ENCODE data around the gene RNASE4. TPM values are rescaled to one million over a fixed set of nuclear protein-coding genes. Genes with fewer than 3 reads are reported as not detected.
"Not testable (repeated sequence)": the region's sequence is repeated elsewhere in the genome, so short reads cannot be mapped to it uniquely, and the experiment has no call there.

RNASE4 gene
- polyA plus RNA-seq, 1 of the 3 experiments (the other 2 are of a cell fraction), result 11.6 TPM

GRCh38 chr14:20738292-20738691 is 53.9 kb downstream of the RNASE4 start:
- H3K27me3 ChIP-seq (ENCODE audit: insufficient read depth); H3K4me3 ChIP-seq (ENCODE audit: low read depth in 2 of 2, low read length in 1 of 2); CTCF ChIA-PET; H2AFZ ChIP-seq (ENCODE audit: low read depth); H3K4me1 ChIP-seq (ENCODE audit: control insufficient read depth in 1 of 2, insufficient read depth in 2 of 2, low read depth in 1 of 2, low read length in 1 of 2); POLR2A ChIA-PET; H3K9me3 ChIP-seq; H3K9ac ChIP-seq; H3K4me2 ChIP-seq; H4K20me1 ChIP-seq (ENCODE audit: insufficient read depth); H3K27ac ChIP-seq (ENCODE audit: low read depth in 2 of 2, low read length in 1 of 2); H3K9me2 ChIP-seq; DNase-seq; H3K79me2 ChIP-seq (ENCODE audit: insufficient read depth); H3F3A ChIP-seq (replicated peaks; ENCODE audit: insufficient read depth); H3K36me3 ChIP-seq (replicated peaks in 1 of 2; ENCODE audit: control insufficient read depth in 1 of 2, insufficient read depth in 2 of 2, low read length in 1 of 2): not testable (repeated sequence)
- 2% methylated on average over 7 of the region's 7 CpGs for WGBS (ENCODE audit: low lambda C conversion rate)

GRCh38 chr14:20742132-20742531 is 57.8 kb downstream of the RNASE4 start:
- Histone ChIP-seq H3K27ac (ENCODE audit: low read depth in 2 of 2, low read length in 1 of 2) (no peak overlapping the region), H3K9me2 (no peaks in the 10 kb centered on the region), H3K79me2 (ENCODE audit: insufficient read depth) (no peaks in the 10 kb centered on the region), H3K9ac (no peak overlapping the region), H3F3A (replicated peaks; ENCODE audit: insufficient read depth) (no peaks in the 10 kb centered on the region), H3K4me2 (no peak overlapping the region), H3K27me3 (ENCODE audit: insufficient read depth) (no peaks in the 10 kb centered on the region; the same call in 1 of the 2 replicates), H3K4me3 (ENCODE audit: low read depth in 2 of 2, low read length in 1 of 2) (no peak overlapping the region), H3K4me1 (ENCODE audit: control insufficient read depth in 1 of 2, insufficient read depth in 2 of 2, low read depth in 1 of 2, low read length in 1 of 2) (no peaks in the 10 kb centered on the region), H3K36me3 (replicated peaks in 1 of 2; ENCODE audit: control insufficient read depth in 1 of 2, insufficient read depth in 2 of 2, low read length in 1 of 2) (no peaks in the 10 kb centered on the region), H3K9me3 (no peaks in the 10 kb centered on the region), H2AFZ (ENCODE audit: low read depth) (no peak overlapping the region), H4K20me1 (ENCODE audit: insufficient read depth) (no peaks in the 10 kb centered on the region)
- WGBS (ENCODE audit: low lambda C conversion rate), result 17% methylated on average over 4 of the region's 4 CpGs
- DNase-seq, result no peak
- ChIA-PET CTCF (no interaction called here), POLR2A (no interaction called here)
- TF ChIP-seq, protein P1, sequence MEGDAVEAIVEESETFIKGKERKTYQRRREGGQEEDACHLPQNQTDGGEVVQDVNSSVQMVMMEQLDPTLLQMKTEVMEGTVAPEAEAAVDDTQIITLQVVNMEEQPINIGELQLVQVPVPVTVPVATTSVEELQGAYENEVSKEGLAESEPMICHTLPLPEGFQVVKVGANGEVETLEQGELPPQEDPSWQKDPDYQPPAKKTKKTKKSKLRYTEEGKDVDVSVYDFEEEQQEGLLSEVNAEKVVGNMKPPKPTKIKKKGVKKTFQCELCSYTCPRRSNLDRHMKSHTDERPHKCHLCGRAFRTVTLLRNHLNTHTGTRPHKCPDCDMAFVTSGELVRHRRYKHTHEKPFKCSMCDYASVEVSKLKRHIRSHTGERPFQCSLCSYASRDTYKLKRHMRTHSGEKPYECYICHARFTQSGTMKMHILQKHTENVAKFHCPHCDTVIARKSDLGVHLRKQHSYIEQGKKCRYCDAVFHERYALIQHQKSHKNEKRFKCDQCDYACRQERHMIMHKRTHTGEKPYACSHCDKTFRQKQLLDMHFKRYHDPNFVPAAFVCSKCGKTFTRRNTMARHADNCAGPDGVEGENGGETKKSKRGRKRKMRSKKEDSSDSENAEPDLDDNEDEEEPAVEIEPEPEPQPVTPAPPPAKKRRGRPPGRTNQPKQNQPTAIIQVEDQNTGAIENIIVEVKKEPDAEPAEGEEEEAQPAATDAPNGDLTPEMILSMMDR (IDR thresholded peaks at IDR 0.05), result no peak
- TF ChIP-seq FOSL2 (IDR thresholded peaks at IDR 0.05; ENCODE audit: borderline replicate concordance, low read depth) (no peak), MXI1 (IDR thresholded peaks at IDR 0.05; ENCODE audit: low read depth, low read length) (no peak), TAF1 (IDR thresholded peaks at IDR 0.05; ENCODE audit: borderline replicate concordance, low read depth, low read length) (no peak)

GRCh38 chr14:20743556-20743955 is 59.2 kb downstream of the RNASE4 start:
- 6% methylated on average over 2 of the region's 2 CpGs for WGBS (ENCODE audit: low lambda C conversion rate)
- H2AFZ ChIP-seq (ENCODE audit: low read depth), result no peak overlapping the region
- no peaks in the 10 kb centered on the region; the same call in 1 of the 2 replicates for H3K27me3 ChIP-seq (ENCODE audit: insufficient read depth)
- POLR2A ChIA-PET, result no interaction called here
- no peaks in the 10 kb centered on the region for H3K9me3 ChIP-seq
- CTCF ChIA-PET, result interaction anchor here (1.1 kb wide), 1 partner anchor 12 kb away, joined by 3 read pairs; no protein-coding TSS in a partner anchor
- no peak overlapping the region for H3K4me2 ChIP-seq
- H3K9me2 ChIP-seq, result no peaks in the 10 kb centered on the region
- H3K4me1 ChIP-seq (ENCODE audit: control insufficient read depth in 1 of 2, insufficient read depth in 2 of 2, low read depth in 1 of 2, low read length in 1 of 2), result no peaks in the 10 kb centered on the region
- H3K4me3 ChIP-seq (ENCODE audit: low read depth in 2 of 2, low read length in 1 of 2), result no peak overlapping the region
- DNase-seq, result no peak
- no peak overlapping the region for H3K27ac ChIP-seq (ENCODE audit: low read depth in 2 of 2, low read length in 1 of 2)
- no peak overlapping the region for H3K9ac ChIP-seq
- no peaks in the 10 kb centered on the region for H3K36me3 ChIP-seq (replicated peaks in 1 of 2; ENCODE audit: control insufficient read depth in 1 of 2, insufficient read depth in 2 of 2, low read length in 1 of 2)
- no peaks in the 10 kb centered on the region for H3F3A ChIP-seq (replicated peaks; ENCODE audit: insufficient read depth)
- no peaks in the 10 kb centered on the region for H3K79me2 ChIP-seq (ENCODE audit: insufficient read depth)
- H4K20me1 ChIP-seq (ENCODE audit: insufficient read depth), result no peaks in the 10 kb centered on the region
- TF ChIP-seq MEF2A (IDR thresholded peaks at IDR 0.05; ENCODE audit: borderline replicate concordance, low read depth), result no peak
- TF ChIP-seq RAD21 (IDR thresholded peaks at IDR 0.05; ENCODE audit: low read length), result no peak
- TF ChIP-seq JUND (IDR thresholded peaks at IDR 0.05), result no peak
- no peak for TF ChIP-seq NRF1 (IDR thresholded peaks at IDR 0.05; ENCODE audit: low read depth, low read length)
- TF ChIP-seq TAF1 (IDR thresholded peaks at IDR 0.05; ENCODE audit: borderline replicate concordance, low read depth, low read length), result no peak
- TF ChIP-seq POLR2AphosphoS5 (IDR thresholded peaks at IDR 0.05; ENCODE audit: low read depth, low read length), result no peak
- TF ChIP-seq ZBTB33 (IDR thresholded peaks at IDR 0.05; ENCODE audit: borderline replicate concordance, low read depth), result no peak
- no peak for TF ChIP-seq TEAD4 (IDR thresholded peaks at IDR 0.05; ENCODE audit: borderline replicate concordance, insufficient read depth)
- TF ChIP-seq RCOR1 (IDR thresholded peaks at IDR 0.05; ENCODE audit: low read length), result no peak
- no peak for TF ChIP-seq FOXJ3 (CRISPR knock-in tag; IDR thresholded peaks at IDR 0.05)
- no peak for TF ChIP-seq EZH2phosphoT487 (IDR thresholded peaks at IDR 0.05; ENCODE audit: borderline replicate concordance, low read depth)
- no peak for TF ChIP-seq REST (IDR thresholded peaks at IDR 0.05; ENCODE audit: low read depth, low read length)
